NCI-H526 (cell line): ENCODE results near the gene GPALPP1.
"Not testable (repeated sequence)": the region's sequence is repeated elsewhere in the genome, so short reads cannot be mapped to it uniquely, and the experiment has no call there.

ENCODE experiments used
- DNase-seq, 2 experiments: peaks; one replicate each; lab custom pipeline; 2025; lab: John Stamatoyannopoulos, UW

Gene GPALPP1

GRCh38 chr13:45007225-45007624 lies 17.9 kb downstream of the GPALPP1 start:
- no peak for DNase-seq

GRCh38 chr13:45007823-45008222 lies 18.5 kb downstream of the GPALPP1 start:
- DNase-seq = no peak

- DNase-seq = no peak
These were observed 21.9 kb downstream of the GPALPP1 start for GRCh38 chr13:45011198-45011597.

GRCh38 chr13:45015300-45015699 lies 26.0 kb downstream of the GPALPP1 start:
- DNase-seq = no peak

GRCh38 chr13:45016792-45017425 lies 27.6 kb downstream of the GPALPP1 start:
- DNase-seq = no peak

GRCh38 chr13:45019981-45020380 lies 30.6 kb downstream of the GPALPP1 start:
- not testable (repeated sequence) for DNase-seq

GRCh38 chr13:45021250-45021649 lies 31.9 kb downstream of the GPALPP1 start:
- DNase-seq = no peak

GRCh38 chr13:45024847-45025246 lies 35.5 kb downstream of the GPALPP1 start:
- no peak for DNase-seq

GRCh38 chr13:45034342-45034741 lies 45.0 kb downstream of the GPALPP1 start:
- no peak for DNase-seq

- DNase-seq = no peak
These were observed 46.9 kb downstream of the GPALPP1 start for GRCh38 chr13:45036206-45036605.

- DNase-seq = no peak
These were observed 50.8 kb downstream of the GPALPP1 start for GRCh38 chr13:45040173-45040572.

- no peak for DNase-seq
These were observed 51.3 kb downstream of the GPALPP1 start for GRCh38 chr13:45040622-45041021.

- DNase-seq = no peak
These were observed 53.2 kb downstream of the GPALPP1 start for GRCh38 chr13:45042539-45042938.

- DNase-seq = peak; percentile 24 to 29
These were observed 57.1 kb downstream of the GPALPP1 start for GRCh38 chr13:45046445-45046844.

- DNase-seq = peak; percentile 90 to 96
These were observed 58.3 kb downstream of the GPALPP1 start for GRCh38 chr13:45047394-45048310.

- DNase-seq = no peak
These were observed 59.6 kb downstream of the GPALPP1 start for GRCh38 chr13:45048890-45049407.

- DNase-seq = no peak
These were observed 60.1 kb downstream of the GPALPP1 start for GRCh38 chr13:45049478-45049877.

GRCh38 chr13:45051315-45051714 lies 62.0 kb downstream of the GPALPP1 start:
- DNase-seq = no peak

GRCh38 chr13:45055198-45055901 lies 66.0 kb downstream of the GPALPP1 start:
- no peak for DNase-seq

- no peak for DNase-seq
These were observed 66.7 kb downstream of the GPALPP1 start for GRCh38 chr13:45055902-45056648.

- DNase-seq = no peak
These were observed 70.7 kb downstream of the GPALPP1 start for GRCh38 chr13:45060062-45060461.
